DMS153 treated with DMSO at 0.1 percent for 48 hours (cell line): ENCODE results near the gene NAT14.

Experiments used
- DNase-seq: peaks from one replicate; lab custom pipeline; 2025; ENCODE audit not compliant: unreplicated experiment; lab: John Stamatoyannopoulos, UW

Gene NAT14

GRCh38 chr19:55500368-55500952, 15.5 kb downstream of the NAT14 start:
- DNase-seq, result no peak

GRCh38 chr19:55502197-55502952, 17.4 kb downstream of the NAT14 start:
- no peak for DNase-seq

GRCh38 chr19:55503157-55503501, 18.1 kb downstream of the NAT14 start:
- DNase-seq, result no peak

GRCh38 chr19:55503502-55504251, 18.7 kb downstream of the NAT14 start:
- peak; percentile 87 for DNase-seq

- no peak for DNase-seq
Observed at GRCh38 chr19:55504252-55504603, 19.2 kb downstream of the NAT14 start.

- DNase-seq, result no peak
Observed at GRCh38 chr19:55504981-55505380, 20.0 kb downstream of the NAT14 start.

GRCh38 chr19:55508120-55508519, 23.1 kb downstream of the NAT14 start:
- DNase-seq, result no peak

GRCh38 chr19:55516878-55517620, 32.1 kb downstream of the NAT14 start:
- peak; percentile 78 for DNase-seq

- DNase-seq, result no peak
Observed at GRCh38 chr19:55519451-55520311, 34.7 kb downstream of the NAT14 start.

GRCh38 chr19:55520691-55521292, 35.8 kb downstream of the NAT14 start:
- DNase-seq, result no peak

- DNase-seq, result no peak
Observed at GRCh38 chr19:55525289-55526101, 40.5 kb downstream of the NAT14 start.

- peak; percentile 64 for DNase-seq
Observed at GRCh38 chr19:55526216-55527196, 41.5 kb downstream of the NAT14 start.

- DNase-seq, result no peak
Observed at GRCh38 chr19:55527197-55528029, 42.4 kb downstream of the NAT14 start.

GRCh38 chr19:55528030-55528803, 43.2 kb downstream of the NAT14 start:
- DNase-seq, result peak; percentile 86

- no peak for DNase-seq
Observed at GRCh38 chr19:55529636-55530234, 44.7 kb downstream of the NAT14 start.

GRCh38 chr19:55530996-55531395, 46.0 kb downstream of the NAT14 start:
- no peak for DNase-seq
